Loucy (cell line): ENCODE measurements around the gene FOXL3.

Experiments used
- H2AFZ ChIP-seq: fragments of 200-600 bp; sonication (generic); 2 replicates; pipeline ENCODE4 v1.6.0; 2016; ENCODE audit warnings: antibody characterized with exemption, mild to moderate bottlenecking, low read length, moderate library complexity
- H3F3A ChIP-seq: fragments of 200-600 bp; 2 replicates; pipeline ENCODE4 v1.6.0; 2016; ENCODE audit warnings: antibody characterized with exemption, low read depth, mild to moderate bottlenecking
- H3K27me3 ChIP-seq: fragments of 200-600 bp; sonication (generic); 2 replicates; pipeline ENCODE4 v1.6.1; 2014; ENCODE audit warnings: low read length, mild to moderate bottlenecking; ENCODE audit not compliant: insufficient read depth, poor library complexity, severe bottlenecking
- H3K36me3 ChIP-seq: fragments of 200-600 bp; sonication (generic); 2 replicates; pipeline ENCODE4 v1.6.1; 2016; ENCODE audit warnings: low read length; ENCODE audit not compliant: insufficient read depth
- H3K4me1 ChIP-seq: fragments of 200-600 bp; sonication (generic); 2 replicates; pipeline ENCODE4 v1.5.1; 2014; ENCODE audit warnings: low read length, mild to moderate bottlenecking; ENCODE audit not compliant: insufficient read depth, poor library complexity, severe bottlenecking
- H3K4me2 ChIP-seq: fragments of 200-600 bp; sonication (generic); 2 replicates; pipeline ENCODE4 v1.6.0; 2014; ENCODE audit warnings: antibody characterized with exemption, low read length, low read depth, mild to moderate bottlenecking; ENCODE audit not compliant: poor library complexity, severe bottlenecking
- H3K4me3 ChIP-seq: fragments of 200-600 bp; sonication (generic); 2 replicates; pipeline ENCODE4 v1.5.1; 2014; ENCODE audit warnings: low read length, mild to moderate bottlenecking, mixed read lengths; ENCODE audit not compliant: poor library complexity, severe bottlenecking
- H3K79me2 ChIP-seq: fragments of 200-600 bp; sonication (generic); 2 replicates; pipeline ENCODE4 v1.6.1; 2014; ENCODE audit warnings: low read length; ENCODE audit not compliant: insufficient read depth
- H3K9ac ChIP-seq: fragments of 200-600 bp; sonication (generic); 2 replicates; pipeline ENCODE4 v1.6.0; 2014; ENCODE audit warnings: mild to moderate bottlenecking, low read depth, low read length, moderate library complexity; ENCODE audit not compliant: poor library complexity, severe bottlenecking
- H3K9me2 ChIP-seq: fragments of 200-600 bp; sonication (generic); replicated peaks from 2 replicates; pipeline ENCODE4 v1.6.1; 2016; ENCODE audit warnings: low read depth, low read length, mixed read lengths
- H3K9me3 ChIP-seq: fragments of 200-600 bp; sonication (generic); 2 replicates; pipeline ENCODE4 v1.6.1; 2014; ENCODE audit warnings: mild to moderate bottlenecking, antibody characterized with exemption, low read length, low read depth; ENCODE audit not compliant: insufficient read depth
- H4K20me1 ChIP-seq: fragments of 200-600 bp; sonication (generic); 2 replicates; pipeline ENCODE4 v1.6.0; 2014; ENCODE audit warnings: antibody characterized with exemption, low read length, mild to moderate bottlenecking; ENCODE audit not compliant: insufficient read depth, poor library complexity, severe bottlenecking
- EZH2phosphoT487 ChIP-seq: fragments of 200-600 bp; IDR thresholded peaks from 2 replicates; pipeline ENCODE4 v1.6.1; 2018; ENCODE audit warnings: antibody characterized with exemption, mild to moderate bottlenecking, moderate library complexity, borderline replicate concordance
- TF ChIP-seq, protein P1 (sequence below): fragments of 200-600 bp; sonication (generic); conservative IDR thresholded peaks from 2 replicates; pipeline ENCODE4 v1.5.1; 2014; ENCODE audit warnings: mild to moderate bottlenecking, antibody characterized with exemption, low read length

The FOXL3 gene

DNA sequence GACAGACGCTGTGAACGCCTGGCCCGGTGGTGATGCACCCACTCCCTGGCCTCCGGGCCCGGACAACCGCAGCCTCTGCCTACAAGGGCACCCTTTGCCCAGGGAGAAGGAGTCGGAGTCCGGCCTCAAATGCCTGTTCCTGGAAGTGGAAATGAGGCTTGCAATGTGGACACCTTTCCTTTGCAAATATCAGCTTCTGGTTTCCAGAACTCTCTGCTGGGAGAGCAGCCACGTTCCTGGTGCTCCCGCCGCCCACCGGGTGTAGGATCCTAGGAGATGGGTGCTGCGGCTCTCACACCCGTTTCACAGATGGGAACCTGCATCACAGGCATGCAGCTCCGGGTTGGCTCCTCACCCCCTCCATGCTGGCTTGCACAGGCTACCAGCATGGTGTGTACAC lies 2.9 kb downstream of the FOXL3 start:
- no peak overlapping the region for H3K4me2 ChIP-seq
- no peak overlapping the region for H3K4me3 ChIP-seq
- H3F3A ChIP-seq: no peaks in the 10 kb centered on the region
- no peaks in the 10 kb centered on the region for H3K4me1 ChIP-seq
- H2AFZ ChIP-seq: no peak overlapping the region
- H3K79me2 ChIP-seq: no peaks in the 10 kb centered on the region
- no peaks in the 10 kb centered on the region for H3K36me3 ChIP-seq
- H3K9me2 ChIP-seq: no peaks in the 10 kb centered on the region
- no peaks in the 10 kb centered on the region for H4K20me1 ChIP-seq
- TF ChIP-seq, protein P1, sequence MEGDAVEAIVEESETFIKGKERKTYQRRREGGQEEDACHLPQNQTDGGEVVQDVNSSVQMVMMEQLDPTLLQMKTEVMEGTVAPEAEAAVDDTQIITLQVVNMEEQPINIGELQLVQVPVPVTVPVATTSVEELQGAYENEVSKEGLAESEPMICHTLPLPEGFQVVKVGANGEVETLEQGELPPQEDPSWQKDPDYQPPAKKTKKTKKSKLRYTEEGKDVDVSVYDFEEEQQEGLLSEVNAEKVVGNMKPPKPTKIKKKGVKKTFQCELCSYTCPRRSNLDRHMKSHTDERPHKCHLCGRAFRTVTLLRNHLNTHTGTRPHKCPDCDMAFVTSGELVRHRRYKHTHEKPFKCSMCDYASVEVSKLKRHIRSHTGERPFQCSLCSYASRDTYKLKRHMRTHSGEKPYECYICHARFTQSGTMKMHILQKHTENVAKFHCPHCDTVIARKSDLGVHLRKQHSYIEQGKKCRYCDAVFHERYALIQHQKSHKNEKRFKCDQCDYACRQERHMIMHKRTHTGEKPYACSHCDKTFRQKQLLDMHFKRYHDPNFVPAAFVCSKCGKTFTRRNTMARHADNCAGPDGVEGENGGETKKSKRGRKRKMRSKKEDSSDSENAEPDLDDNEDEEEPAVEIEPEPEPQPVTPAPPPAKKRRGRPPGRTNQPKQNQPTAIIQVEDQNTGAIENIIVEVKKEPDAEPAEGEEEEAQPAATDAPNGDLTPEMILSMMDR: no peak
- TF ChIP-seq EZH2phosphoT487: no peak
- no peak overlapping the region for H3K9ac ChIP-seq
- H3K27me3 ChIP-seq: no peaks in the 10 kb centered on the region
- peaks cover 36% of the 10 kb centered on the region; the same call in 1 of the 2 replicates for H3K9me3 ChIP-seq

DNA sequence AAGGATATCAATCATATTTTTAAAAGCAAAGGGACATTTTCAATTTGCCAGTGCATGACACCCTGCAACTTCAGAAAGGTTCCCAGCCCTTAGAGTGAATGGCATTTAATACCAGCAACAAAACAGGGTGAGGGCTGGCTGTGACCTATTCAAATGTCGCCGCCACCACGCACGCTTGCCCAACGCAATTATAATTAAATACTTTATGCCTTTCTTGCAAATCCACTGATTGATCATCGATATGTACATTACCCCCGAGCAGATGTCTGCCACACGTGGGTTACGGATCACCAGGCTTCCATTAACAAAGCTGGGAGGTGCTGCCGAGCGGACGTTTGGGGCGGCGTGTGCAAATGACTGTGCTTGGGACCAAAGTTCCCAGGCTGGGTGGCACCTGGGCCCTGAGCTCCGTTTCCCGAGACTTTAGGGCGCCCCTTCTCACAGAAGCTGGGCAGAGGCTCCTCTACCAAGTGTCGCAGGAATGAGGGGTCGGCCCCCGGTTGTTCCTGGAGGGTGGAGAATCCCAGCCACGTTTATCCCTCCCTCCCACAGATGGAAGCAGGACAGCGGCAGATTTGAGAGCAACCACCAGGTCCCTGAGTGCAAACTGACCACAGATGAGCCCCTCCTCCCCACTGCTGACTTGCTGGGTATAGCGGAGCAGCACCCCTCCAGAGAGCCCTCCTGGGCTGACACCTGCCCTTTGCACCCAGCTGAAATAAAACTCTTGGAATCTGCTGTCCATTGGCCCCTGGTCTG lies 3.9 kb downstream of the FOXL3 start:
- Histone ChIP-seq H3K9me2 (no peaks in the 10 kb centered on the region), H3K4me2 (no peak overlapping the region), H2AFZ (no peak overlapping the region), H3F3A (no peaks in the 10 kb centered on the region), H3K27me3 (no peaks in the 10 kb centered on the region), H3K36me3 (no peaks in the 10 kb centered on the region), H3K4me3 (no peak overlapping the region), H3K4me1 (no peaks in the 10 kb centered on the region), H3K9me3 (peaks cover 32% of the 10 kb centered on the region; the same call in 1 of the 2 replicates), H3K9ac (no peak overlapping the region), H3K79me2 (no peaks in the 10 kb centered on the region), H4K20me1 (no peaks in the 10 kb centered on the region)
- no peak for TF ChIP-seq EZH2phosphoT487

DNA sequence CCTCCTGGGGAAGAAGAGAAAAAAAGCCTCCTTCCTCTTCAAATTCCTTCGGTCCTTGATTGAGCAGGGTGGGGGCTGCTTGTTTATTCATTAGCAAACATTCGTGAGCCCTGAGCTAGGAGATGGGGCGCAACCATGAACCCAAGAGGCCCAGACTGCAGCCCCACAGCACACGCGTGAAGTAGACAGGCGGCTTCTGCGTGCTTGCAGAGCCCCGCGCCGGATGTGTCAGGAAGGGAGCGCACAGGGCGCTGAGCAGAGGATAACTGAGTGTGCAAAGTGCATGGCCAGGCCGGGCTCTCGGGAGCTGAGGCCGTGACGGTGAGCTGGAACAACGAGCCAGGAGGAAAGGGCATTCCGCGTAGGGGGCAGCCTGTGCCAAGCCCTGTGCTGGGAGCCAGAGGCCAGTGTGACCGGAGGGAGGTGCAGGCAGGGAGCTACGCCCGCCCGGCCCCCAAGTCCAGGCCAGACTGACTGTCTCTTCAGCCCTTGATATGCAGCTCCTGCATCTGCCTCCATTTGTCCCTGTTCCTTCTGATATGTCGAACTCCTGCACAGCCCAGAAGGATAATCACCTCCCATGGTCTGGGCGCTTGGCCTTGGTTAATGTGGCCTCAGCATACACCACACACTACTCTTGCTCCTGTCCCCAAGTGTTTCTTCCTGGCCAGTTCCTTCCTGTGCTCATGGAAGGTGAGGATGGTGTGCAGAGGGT lies 4.6 kb downstream of the FOXL3 start:
- Histone ChIP-seq H3K4me3 (no peak overlapping the region), H3K9me2 (no peaks in the 10 kb centered on the region), H3F3A (no peaks in the 10 kb centered on the region), H3K27me3 (no peaks in the 10 kb centered on the region), H4K20me1 (no peaks in the 10 kb centered on the region), H3K4me1 (no peaks in the 10 kb centered on the region), H3K9me3 (peaks cover 29% of the 10 kb centered on the region; the same call in 1 of the 2 replicates), H2AFZ (no peak overlapping the region), H3K79me2 (no peaks in the 10 kb centered on the region), H3K9ac (no peak overlapping the region), H3K36me3 (no peaks in the 10 kb centered on the region), H3K4me2 (no peak overlapping the region)
- no peak for TF ChIP-seq EZH2phosphoT487
- TF ChIP-seq, protein P1: no peak
